HCT116 (cell line): Measurements from ENCODE around the gene IL1RAPL1. TPM values are rescaled to one million over a fixed set of nuclear protein-coding genes. Genes with fewer than 3 reads are reported as not detected.

Experiments used
- ATAC-seq: fragments of 200-7000 bp; cut with Tn5 transposase; 2 replicates; pipeline ENCODE4 v1.9.1; 2020; ENCODE audit warnings: mild to moderate bottlenecking, moderate library complexity
- BruUV-seq: library from RNA; stranded (reverse); fragments of 400-500 nt; replicated peaks from 2 replicates; lab custom pipeline; 2021; lab: Mats Ljungman, UMichigan
- CTCF ChIA-PET: fragments of 300-600 bp; sonication (Branson Sonifier 250); formaldehyde crosslinking; loops from one replicate; lab custom pipeline; 2021; ENCODE audit warnings: antibody characterized with exemption; lab: Charles Lee
- POLR2A ChIA-PET: fragments of 300-600, 350-600 bp; sonication (Branson Sonifier 250); formaldehyde crosslinking; loops from one replicate; lab custom pipeline; 2021; ENCODE audit warnings: antibody characterized with exemption; lab: Charles Lee
- RAD21 ChIA-PET, 2 experiments: fragments of 300-600 bp; sonication (Branson Sonifier 250); formaldehyde crosslinking; loops; one replicate each; lab custom pipeline; 2023; ENCODE audit warnings: low total read pairs in 2 of 2; ENCODE audit not compliant: uncharacterized antibody in 2 of 2, unreplicated experiment in 2 of 2, low non-redundant PET in 1 of 2; lab: Charles Lee
- DNase-seq: peaks from one replicate; pipeline ENCODE4 v3.0.0-alpha.2; 2010; ENCODE audit warnings: low read depth, low spot score
- H2AFZ ChIP-seq: fragments of 200-600 bp; shearing (Covaris generic), sonication (generic); 2 replicates; pipeline ENCODE4 v1.6.1; 2017; ENCODE audit warnings: low read depth, mixed run types, mixed read lengths, antibody characterized with exemption, low read length; ENCODE audit not compliant: poor library complexity, severe bottlenecking
- H3K27ac ChIP-seq: 2 replicates; pipeline ENCODE4 v1.5.1; 2012; ENCODE audit warnings: low read depth, low read length
- H3K27me3 ChIP-seq: fragments of 200-600 bp; sonication (generic); 2 replicates; pipeline ENCODE4 v1.6.1; 2016; ENCODE audit warnings: mixed run types, low read length, mixed read lengths; ENCODE audit not compliant: insufficient read depth
- H3K36me3 ChIP-seq, 2 experiments: fragments of 200-500 bp in 1 of 2; fragments of 200-600 bp in 1 of 2; sonication (Bioruptor generic) in 1 of 2; sonication (generic) in 1 of 2; 2 replicates each; pipeline versions ENCODE4 v1.5.1 to v1.6.1; 2014 to 2016; ENCODE audit warnings: low read length in 2 of 2, inconsistent platforms in 1 of 2, mixed read lengths in 1 of 2, mixed run types in 1 of 2; ENCODE audit not compliant: insufficient read depth in 2 of 2, control insufficient read depth in 1 of 2
- H3K4me1 ChIP-seq, 2 experiments: fragments of 200-600 bp in 1 of 2; sonication (generic) in 1 of 2; 2 replicates each; pipeline versions ENCODE4 v1.5.1 to v1.6.1; 2012 to 2017; ENCODE audit warnings: low read length in 2 of 2, inconsistent platforms in 1 of 2, mild to moderate bottlenecking in 1 of 2, mixed read lengths in 1 of 2, mixed run types in 1 of 2, moderate library complexity in 1 of 2; ENCODE audit not compliant: insufficient read depth in 2 of 2, control insufficient read depth in 1 of 2
- H3K4me2 ChIP-seq: fragments of 200-600 bp; sonication (generic); 2 replicates; pipeline ENCODE4 v1.6.1; 2017; ENCODE audit warnings: mixed run types, low read length, mixed read lengths
- H3K4me3 ChIP-seq, 2 experiments: fragments of 200-600 bp in 1 of 2; sonication (generic) in 1 of 2; replicated peaks in 1 of 2; 2 replicates each; pipeline ENCODE4 v1.5.1; 2011 to 2016; ENCODE audit warnings: low read length in 2 of 2, control low read depth in 1 of 2, low read depth in 1 of 2, mild to moderate bottlenecking in 1 of 2, mixed read lengths in 1 of 2, mixed run types in 1 of 2
- H3K79me2 ChIP-seq: fragments of 200-600 bp; sonication (generic); 2 replicates; pipeline ENCODE4 v1.6.1; 2017; ENCODE audit warnings: mild to moderate bottlenecking, mixed run types, low read length, moderate library complexity, mixed read lengths; ENCODE audit not compliant: insufficient read depth
- H3K9ac ChIP-seq: fragments of 200-600 bp; sonication (generic); 2 replicates; pipeline ENCODE4 v1.6.1; 2016; ENCODE audit warnings: low read length, mixed read lengths
- H3K9me2 ChIP-seq: fragments of 200-600 bp; sonication (generic), shearing (Covaris generic); 2 replicates; pipeline ENCODE4 v1.6.1; 2017; ENCODE audit warnings: mixed run types, mild to moderate bottlenecking, moderate library complexity; ENCODE audit not compliant: insufficient read depth
- H3K9me3 ChIP-seq, 2 experiments: fragments of 200-500 bp in 1 of 2; fragments of 200-600 bp in 1 of 2; sonication (Bioruptor generic) in 1 of 2; sonication (generic) in 1 of 2; 2 replicates each; pipeline ENCODE4 v1.6.1; 2014 to 2017; ENCODE audit warnings: low read length in 2 of 2, mixed read lengths in 2 of 2, inconsistent platforms in 1 of 2, low read depth in 1 of 2, mild to moderate bottlenecking in 1 of 2, mixed run types in 1 of 2, moderate library complexity in 1 of 2; ENCODE audit not compliant: control insufficient read depth in 1 of 2, insufficient read depth in 1 of 2
- H4K20me1 ChIP-seq: fragments of 200-600 bp; sonication (generic), shearing (Covaris generic); 2 replicates; pipeline ENCODE4 v1.6.1; 2017; ENCODE audit warnings: mixed run types, mild to moderate bottlenecking, moderate library complexity; ENCODE audit not compliant: insufficient read depth
- ELF1 ChIP-seq: IDR thresholded peaks from 2 replicates; pipeline ENCODE4 v1.6.1; 2012; ENCODE audit warnings: low read depth, borderline replicate concordance
- EZH2 ChIP-seq: fragments of 200-600 bp; sonication (generic); IDR thresholded peaks from 2 replicates; pipeline ENCODE4 v1.6.1; 2017; ENCODE audit warnings: antibody characterized with exemption, mixed run types
- EZH2phosphoT487 ChIP-seq: fragments of 200-600 bp; IDR thresholded peaks from 2 replicates; pipeline ENCODE4 v1.6.1; 2018; ENCODE audit warnings: antibody characterized with exemption, borderline replicate concordance
- FOSL1 ChIP-seq: IDR thresholded peaks from 2 replicates; pipeline ENCODE4 v1.6.1; 2012; ENCODE audit warnings: low read depth
- POLR2A ChIP-seq: IDR thresholded peaks from 2 replicates; pipeline ENCODE4 v1.7.0; 2011; ENCODE audit warnings: borderline replicate concordance; ENCODE audit not compliant: insufficient read depth, insufficient read length; ENCODE audit errors: extremely low read depth
- RAD21 ChIP-seq: IDR thresholded peaks from 2 replicates; pipeline ENCODE4 v1.6.1; 2012; ENCODE audit warnings: low read depth, mild to moderate bottlenecking
- SIN3A ChIP-seq: IDR thresholded peaks from 2 replicates; pipeline ENCODE4 v1.6.1; 2012; ENCODE audit warnings: low read depth
- SRF ChIP-seq: IDR thresholded peaks from 2 replicates; pipeline ENCODE4 v1.6.1; 2012; ENCODE audit warnings: low read depth
- ZFX ChIP-seq: fragments of 450-650 bp; IDR thresholded peaks from 2 replicates; pipeline ENCODE4 v1.6.1; 2017
- intact Hi-C: fragments of 100-400 bp; cut with micrococcal nuclease; formaldehyde crosslinking; loops from 2 replicates; pipeline ENCODE4 v1.10.0; 2022
- total RNA-seq: library from RNA; stranded (reverse); gene quantifications from one replicate; pipeline ENCODE4 v1.2.1, GENCODE V29; 2021; ENCODE audit not compliant: unreplicated experiment
- TF ChIP-seq, protein P1 (sequence below): IDR thresholded peaks from 2 replicates; pipeline ENCODE4 v1.6.1; 2011; ENCODE audit warnings: mild to moderate bottlenecking, low read length, moderate library complexity; ENCODE audit not compliant: insufficient replicate concordance; ENCODE audit errors: extremely low read depth
- TF ChIP-seq, protein P2 (sequence below): IDR thresholded peaks from 2 replicates; pipeline ENCODE4 v1.6.1; 2012
- TF ChIP-seq, protein P3 (sequence below): IDR thresholded peaks from 2 replicates; pipeline ENCODE4 v1.6.1; 2012
- TF ChIP-seq, protein P4 (sequence below), 3 experiments: fragments of 200-600 bp in 1 of 3; sonication (generic) in 1 of 3; IDR thresholded peaks in 2 of 3; conservative IDR thresholded peaks in 1 of 3; 2 replicates each; pipeline ENCODE4 v1.5.1; 2012 to 2017; ENCODE audit warnings: low read depth in 2 of 3, low read length in 2 of 3, antibody characterized with exemption in 1 of 3, borderline replicate concordance in 1 of 3, control low read depth in 1 of 3, mild to moderate bottlenecking in 1 of 3, mixed read lengths in 1 of 3, mixed run types in 1 of 3, moderate library complexity in 1 of 3; ENCODE audit not compliant: insufficient read depth in 1 of 3

Gene IL1RAPL1
- total RNA-seq, 1 experiment from 2014 or later, result 2.8 TPM

DNA sequence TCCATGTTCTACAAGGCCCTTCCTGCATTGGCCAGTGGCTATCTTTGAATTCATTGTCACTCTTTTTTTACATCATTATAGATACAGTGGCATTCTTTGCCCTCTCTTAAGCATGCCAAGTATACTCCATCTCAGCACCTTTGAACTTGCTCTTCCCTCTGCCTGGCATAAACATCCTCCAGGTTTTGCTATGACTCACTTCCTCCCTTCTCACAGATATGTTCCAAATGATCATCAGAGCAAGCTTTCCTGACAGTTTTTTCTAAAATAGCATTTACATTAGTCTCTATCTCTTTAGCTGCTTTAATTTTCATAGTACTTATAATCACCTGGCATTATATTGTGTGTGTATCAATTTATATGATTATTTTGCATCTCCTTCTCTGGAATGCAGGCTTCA, 1074.9 kb downstream of the IL1RAPL1 start:
- ATAC-seq (no peak), DNase-seq (no peak)
- H3K9ac ChIP-seq, result no peak overlapping the region
- no peak overlapping the region for H3K4me2 ChIP-seq
- H3K4me3 ChIP-seq, result no peak overlapping the region
- no peaks in the 10 kb centered on the region for H3K4me1 ChIP-seq
- no peaks in the 10 kb centered on the region for H3K9me2 ChIP-seq
- H4K20me1 ChIP-seq, result no peaks in the 10 kb centered on the region
- intact Hi-C loops, result no loop called here
- no peaks in the 10 kb centered on the region for H3K79me2 ChIP-seq
- no peak overlapping the region for H2AFZ ChIP-seq
- H3K27me3 ChIP-seq, result no peaks in the 10 kb centered on the region
- ChIA-PET RAD21 (no interaction called here), POLR2A (no interaction called here)
- H3K9me3 ChIP-seq, result no peaks in the 10 kb centered on the region
- TF ChIP-seq SIN3A, result no peak
- TF ChIP-seq, all 23 proteins: peak for 0
- BruUV-seq, result no TSS peak
- H3K27ac ChIP-seq, result no peak overlapping the region
- H3K36me3 ChIP-seq, result no peaks in the 10 kb centered on the region
- CTCF ChIA-PET, result no interaction called here

DNA sequence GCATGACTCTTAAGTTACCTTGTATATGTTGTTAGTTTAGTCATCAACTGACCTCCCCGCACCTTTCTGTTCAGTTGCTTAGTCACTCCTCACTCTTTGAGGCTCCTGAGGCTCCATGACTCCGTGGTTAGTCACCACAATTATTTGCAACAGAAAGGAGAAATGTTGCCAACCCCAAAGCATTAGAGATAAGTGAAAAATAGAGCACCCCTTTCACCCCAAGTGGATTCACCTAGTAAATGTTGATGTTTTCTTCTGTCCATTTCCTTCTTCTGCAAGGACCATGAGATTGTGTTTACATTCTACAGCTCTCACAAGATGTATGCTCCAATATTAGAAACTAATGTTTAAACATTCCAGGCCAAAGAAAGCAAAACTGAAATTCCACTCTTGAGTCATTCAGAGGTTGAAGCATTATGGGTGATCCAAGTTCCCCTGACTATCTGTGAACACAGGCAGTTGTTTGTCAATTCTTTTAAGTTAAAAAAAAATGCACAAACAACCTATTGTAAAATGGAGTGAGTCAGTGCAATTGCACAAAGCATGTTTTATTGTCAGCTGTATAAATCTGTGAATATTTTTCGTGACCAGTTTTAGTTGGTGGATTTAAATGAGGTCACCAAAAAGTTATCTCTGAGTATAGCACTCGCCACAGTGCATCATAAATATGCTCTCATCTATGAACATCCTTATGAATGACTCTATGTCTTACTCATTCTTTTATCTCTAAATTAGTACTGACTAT, 1075.7 kb downstream of the IL1RAPL1 start:
- Histone ChIP-seq H2AFZ (no peak overlapping the region), H3K79me2 (no peaks in the 10 kb centered on the region), H3K9ac (no peak overlapping the region), H3K36me3 (no peaks in the 10 kb centered on the region), H3K27me3 (no peaks in the 10 kb centered on the region), H4K20me1 (no peaks in the 10 kb centered on the region), H3K4me1 (no peaks in the 10 kb centered on the region), H3K4me2 (no peak overlapping the region), H3K9me2 (no peaks in the 10 kb centered on the region), H3K9me3 (no peaks in the 10 kb centered on the region), H3K27ac (no peak overlapping the region), H3K4me3 (no peak overlapping the region)
- intact Hi-C loops, result no loop called here
- POLR2A ChIA-PET, result no interaction called here
- RAD21 ChIA-PET, result no interaction called here
- no TSS peak for BruUV-seq
- CTCF ChIA-PET, result no interaction called here
- ATAC-seq (no peak), DNase-seq (no peak)
- no peak for TF ChIP-seq SIN3A
- TF ChIP-seq EZH2phosphoT487, result no peak
- TF ChIP-seq, protein P1, sequence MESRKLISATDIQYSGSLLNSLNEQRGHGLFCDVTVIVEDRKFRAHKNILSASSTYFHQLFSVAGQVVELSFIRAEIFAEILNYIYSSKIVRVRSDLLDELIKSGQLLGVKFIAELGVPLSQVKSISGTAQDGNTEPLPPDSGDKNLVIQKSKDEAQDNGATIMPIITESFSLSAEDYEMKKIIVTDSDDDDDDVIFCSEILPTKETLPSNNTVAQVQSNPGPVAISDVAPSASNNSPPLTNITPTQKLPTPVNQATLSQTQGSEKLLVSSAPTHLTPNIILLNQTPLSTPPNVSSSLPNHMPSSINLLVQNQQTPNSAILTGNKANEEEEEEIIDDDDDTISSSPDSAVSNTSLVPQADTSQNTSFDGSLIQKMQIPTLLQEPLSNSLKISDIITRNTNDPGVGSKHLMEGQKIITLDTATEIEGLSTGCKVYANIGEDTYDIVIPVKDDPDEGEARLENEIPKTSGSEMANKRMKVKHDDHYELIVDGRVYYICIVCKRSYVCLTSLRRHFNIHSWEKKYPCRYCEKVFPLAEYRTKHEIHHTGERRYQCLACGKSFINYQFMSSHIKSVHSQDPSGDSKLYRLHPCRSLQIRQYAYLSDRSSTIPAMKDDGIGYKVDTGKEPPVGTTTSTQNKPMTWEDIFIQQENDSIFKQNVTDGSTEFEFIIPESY, result no peak
- TF ChIP-seq EZH2, result no peak
- TF ChIP-seq, protein P2, sequence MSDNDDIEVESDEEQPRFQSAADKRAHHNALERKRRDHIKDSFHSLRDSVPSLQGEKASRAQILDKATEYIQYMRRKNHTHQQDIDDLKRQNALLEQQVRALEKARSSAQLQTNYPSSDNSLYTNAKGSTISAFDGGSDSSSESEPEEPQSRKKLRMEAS, result no peak
- TF ChIP-seq, protein P3, sequence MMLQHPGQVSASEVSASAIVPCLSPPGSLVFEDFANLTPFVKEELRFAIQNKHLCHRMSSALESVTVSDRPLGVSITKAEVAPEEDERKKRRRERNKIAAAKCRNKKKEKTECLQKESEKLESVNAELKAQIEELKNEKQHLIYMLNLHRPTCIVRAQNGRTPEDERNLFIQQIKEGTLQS, result no peak
- TF ChIP-seq, protein P4, sequence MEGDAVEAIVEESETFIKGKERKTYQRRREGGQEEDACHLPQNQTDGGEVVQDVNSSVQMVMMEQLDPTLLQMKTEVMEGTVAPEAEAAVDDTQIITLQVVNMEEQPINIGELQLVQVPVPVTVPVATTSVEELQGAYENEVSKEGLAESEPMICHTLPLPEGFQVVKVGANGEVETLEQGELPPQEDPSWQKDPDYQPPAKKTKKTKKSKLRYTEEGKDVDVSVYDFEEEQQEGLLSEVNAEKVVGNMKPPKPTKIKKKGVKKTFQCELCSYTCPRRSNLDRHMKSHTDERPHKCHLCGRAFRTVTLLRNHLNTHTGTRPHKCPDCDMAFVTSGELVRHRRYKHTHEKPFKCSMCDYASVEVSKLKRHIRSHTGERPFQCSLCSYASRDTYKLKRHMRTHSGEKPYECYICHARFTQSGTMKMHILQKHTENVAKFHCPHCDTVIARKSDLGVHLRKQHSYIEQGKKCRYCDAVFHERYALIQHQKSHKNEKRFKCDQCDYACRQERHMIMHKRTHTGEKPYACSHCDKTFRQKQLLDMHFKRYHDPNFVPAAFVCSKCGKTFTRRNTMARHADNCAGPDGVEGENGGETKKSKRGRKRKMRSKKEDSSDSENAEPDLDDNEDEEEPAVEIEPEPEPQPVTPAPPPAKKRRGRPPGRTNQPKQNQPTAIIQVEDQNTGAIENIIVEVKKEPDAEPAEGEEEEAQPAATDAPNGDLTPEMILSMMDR (IDR thresholded peaks at IDR 0.05 in 2 of 3, conservative IDR thresholded peaks at IDR 0.05 in 1 of 3; ENCODE audit: borderline replicate concordance in 1 of 3, insufficient read depth in 1 of 3, low read depth in 2 of 3, low read length in 2 of 3), result no peak
- TF ChIP-seq RAD21, result no peak
- TF ChIP-seq SRF, result no peak
- no peak for TF ChIP-seq ZFX
- TF ChIP-seq FOSL1, result no peak
- TF ChIP-seq ELF1, result no peak
- no peak for TF ChIP-seq POLR2A
